H1 (cell line): ENCODE measurements around the gene OSBPL5.

Experiments used
- ASH2L ChIP-seq: fragments of 200-600, 300-600 bp; sonication (generic); IDR thresholded peaks from one replicate; pipeline ENCODE4 v1.7.1; 2017; ENCODE audit warnings: low read length
- BACH1 ChIP-seq: IDR thresholded peaks from 2 replicates; pipeline ENCODE4 v1.6.1; 2012; ENCODE audit warnings: low read length, improper control_type of control experiment
- CTBP2 ChIP-seq: IDR thresholded peaks from 2 replicates; pipeline ENCODE4 v1.7.0; 2011; ENCODE audit warnings: borderline replicate concordance, mild to moderate bottlenecking, moderate library complexity, mixed read lengths, low read length; ENCODE audit not compliant: insufficient read depth, insufficient read length
- EZH2 ChIP-seq: fragments of 200-600 bp; sonication (generic); IDR thresholded peaks from 2 replicates; pipeline ENCODE4 v1.7.1; 2012; ENCODE audit warnings: low read depth, mild to moderate bottlenecking, moderate library complexity, low read length, inconsistent platforms; ENCODE audit not compliant: severe bottlenecking
- GABPA ChIP-seq: IDR thresholded peaks from 2 replicates; pipeline ENCODE4 v1.6.1; 2011; ENCODE audit warnings: mild to moderate bottlenecking, low read length, moderate library complexity, borderline replicate concordance; ENCODE audit not compliant: insufficient read depth
- NANOG ChIP-seq: IDR thresholded peaks from 2 replicates; pipeline ENCODE4 v1.6.1; 2011; ENCODE audit warnings: low read length, low read depth, mild to moderate bottlenecking, inconsistent platforms; ENCODE audit not compliant: insufficient read depth, poor library complexity, severe bottlenecking
- POLR2A ChIP-seq, 2 experiments: IDR thresholded peaks; 1 replicate in 1 of 2; 2 replicates in 1 of 2; pipeline ENCODE4 v1.6.1; 2011; ENCODE audit warnings: low read depth in 2 of 2, low read length in 2 of 2, mild to moderate bottlenecking in 2 of 2; ENCODE audit errors: control extremely low read depth in 1 of 2
- POLR2AphosphoS5 ChIP-seq: IDR thresholded peaks from 2 replicates; pipeline ENCODE4 v1.6.1; 2011; ENCODE audit warnings: low read depth, low read length
- RAD21 ChIP-seq, 2 experiments: IDR thresholded peaks in 1 of 2; conservative IDR thresholded peaks in 1 of 2; 2 replicates each; pipeline ENCODE4 v1.6.1; 2011; ENCODE audit warnings: low read depth in 2 of 2, low read length in 2 of 2, improper control_type of control experiment in 1 of 2, inconsistent platforms in 1 of 2, mild to moderate bottlenecking in 1 of 2, moderate library complexity in 1 of 2
- SIN3A ChIP-seq, 2 experiments: IDR thresholded peaks in 1 of 2; conservative IDR thresholded peaks in 1 of 2; 2 replicates each; pipeline ENCODE4 v1.6.1; 2011 to 2012; ENCODE audit warnings: low read length in 2 of 2, improper control_type of control experiment in 1 of 2, low read depth in 1 of 2, mild to moderate bottlenecking in 1 of 2
- TF ChIP-seq, protein P1 (sequence below), 3 experiments: IDR thresholded peaks; 1 replicate in 2 of 3; 2 replicates in 1 of 3; pipeline versions ENCODE4 v1.5.1 to v1.6.1; 2011; ENCODE audit warnings: low read length in 3 of 3, mild to moderate bottlenecking in 3 of 3, inconsistent platforms in 2 of 3, low read depth in 1 of 3, moderate library complexity in 1 of 3; ENCODE audit not compliant: insufficient read depth in 1 of 3; ENCODE audit errors: control extremely low read depth in 1 of 3
- TF ChIP-seq, protein P2 (sequence below): IDR thresholded peaks from 2 replicates; pipeline ENCODE4 v1.6.1; 2012; ENCODE audit warnings: low read length, inconsistent platforms
- TF ChIP-seq, protein P3 (sequence below): IDR thresholded peaks from 2 replicates; pipeline ENCODE4 v1.6.1; 2012; ENCODE audit warnings: inconsistent platforms

DNA sequence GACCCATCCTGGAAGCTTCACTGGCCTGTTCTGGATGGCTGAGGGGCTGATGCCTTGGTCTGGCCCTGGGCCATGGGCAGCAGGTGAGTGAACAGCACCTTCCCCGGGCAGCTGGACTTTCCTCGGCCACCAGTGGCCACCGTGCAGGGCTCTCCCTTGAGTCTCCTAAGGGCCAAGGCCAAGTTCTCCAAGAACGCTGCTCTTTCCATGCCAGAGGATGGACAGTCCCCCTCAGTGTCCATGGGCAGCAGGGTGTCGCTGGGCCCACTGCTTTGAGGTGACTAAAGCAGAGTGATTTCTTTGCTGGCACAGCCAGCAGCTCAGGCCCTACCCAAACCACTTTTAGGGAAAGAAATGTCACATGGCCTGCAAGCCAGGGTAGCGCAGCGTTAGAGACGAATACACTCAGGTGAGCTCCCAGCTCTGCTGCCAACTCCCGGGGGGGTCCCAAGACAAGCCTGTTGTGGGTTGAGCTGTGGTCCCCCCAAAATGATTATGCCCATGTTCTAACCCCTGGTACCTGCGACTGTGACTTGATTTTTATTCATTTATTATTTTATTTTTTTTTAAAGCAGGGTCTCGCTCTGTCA lies 104.6 kb downstream of the OSBPL5 start:
- TF ChIP-seq, protein P1, sequence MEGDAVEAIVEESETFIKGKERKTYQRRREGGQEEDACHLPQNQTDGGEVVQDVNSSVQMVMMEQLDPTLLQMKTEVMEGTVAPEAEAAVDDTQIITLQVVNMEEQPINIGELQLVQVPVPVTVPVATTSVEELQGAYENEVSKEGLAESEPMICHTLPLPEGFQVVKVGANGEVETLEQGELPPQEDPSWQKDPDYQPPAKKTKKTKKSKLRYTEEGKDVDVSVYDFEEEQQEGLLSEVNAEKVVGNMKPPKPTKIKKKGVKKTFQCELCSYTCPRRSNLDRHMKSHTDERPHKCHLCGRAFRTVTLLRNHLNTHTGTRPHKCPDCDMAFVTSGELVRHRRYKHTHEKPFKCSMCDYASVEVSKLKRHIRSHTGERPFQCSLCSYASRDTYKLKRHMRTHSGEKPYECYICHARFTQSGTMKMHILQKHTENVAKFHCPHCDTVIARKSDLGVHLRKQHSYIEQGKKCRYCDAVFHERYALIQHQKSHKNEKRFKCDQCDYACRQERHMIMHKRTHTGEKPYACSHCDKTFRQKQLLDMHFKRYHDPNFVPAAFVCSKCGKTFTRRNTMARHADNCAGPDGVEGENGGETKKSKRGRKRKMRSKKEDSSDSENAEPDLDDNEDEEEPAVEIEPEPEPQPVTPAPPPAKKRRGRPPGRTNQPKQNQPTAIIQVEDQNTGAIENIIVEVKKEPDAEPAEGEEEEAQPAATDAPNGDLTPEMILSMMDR (IDR thresholded peaks at IDR 0.05; ENCODE audit: control extremely low read depth in 1 of 3, insufficient read depth in 1 of 3, low read depth in 1 of 3, low read length in 3 of 3) = no peak
- TF ChIP-seq POLR2A (IDR thresholded peaks at IDR 0.05; ENCODE audit: control extremely low read depth in 1 of 2, low read depth in 2 of 2, low read length in 2 of 2) (no peak), CTBP2 (no peak), EZH2 (no peak), NANOG (no peak), RAD21 (IDR thresholded peaks at IDR 0.05 in 1 of 2, conservative IDR thresholded peaks at IDR 0.05 in 1 of 2; ENCODE audit: low read depth in 2 of 2, low read length in 2 of 2) (no peak), SIN3A (conservative IDR thresholded peaks at IDR 0.05 in 1 of 2, IDR thresholded peaks at IDR 0.05 in 1 of 2; ENCODE audit: low read depth in 1 of 2, low read length in 2 of 2) (no peak), ASH2L (no peak), GABPA (no peak), POLR2AphosphoS5 (no peak), BACH1 (no peak)
- TF ChIP-seq, protein P2, sequence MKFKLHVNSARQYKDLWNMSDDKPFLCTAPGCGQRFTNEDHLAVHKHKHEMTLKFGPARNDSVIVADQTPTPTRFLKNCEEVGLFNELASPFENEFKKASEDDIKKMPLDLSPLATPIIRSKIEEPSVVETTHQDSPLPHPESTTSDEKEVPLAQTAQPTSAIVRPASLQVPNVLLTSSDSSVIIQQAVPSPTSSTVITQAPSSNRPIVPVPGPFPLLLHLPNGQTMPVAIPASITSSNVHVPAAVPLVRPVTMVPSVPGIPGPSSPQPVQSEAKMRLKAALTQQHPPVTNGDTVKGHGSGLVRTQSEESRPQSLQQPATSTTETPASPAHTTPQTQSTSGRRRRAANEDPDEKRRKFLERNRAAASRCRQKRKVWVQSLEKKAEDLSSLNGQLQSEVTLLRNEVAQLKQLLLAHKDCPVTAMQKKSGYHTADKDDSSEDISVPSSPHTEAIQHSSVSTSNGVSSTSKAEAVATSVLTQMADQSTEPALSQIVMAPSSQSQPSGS = no peak
- TF ChIP-seq, protein P3, sequence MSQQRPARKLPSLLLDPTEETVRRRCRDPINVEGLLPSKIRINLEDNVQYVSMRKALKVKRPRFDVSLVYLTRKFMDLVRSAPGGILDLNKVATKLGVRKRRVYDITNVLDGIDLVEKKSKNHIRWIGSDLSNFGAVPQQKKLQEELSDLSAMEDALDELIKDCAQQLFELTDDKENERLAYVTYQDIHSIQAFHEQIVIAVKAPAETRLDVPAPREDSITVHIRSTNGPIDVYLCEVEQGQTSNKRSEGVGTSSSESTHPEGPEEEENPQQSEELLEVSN = no peak
